ENCODE data around the gene EIF4A3. TPM values are rescaled to one million over a fixed set of nuclear protein-coding genes. Genes with fewer than 3 reads are reported as not detected.

The EIF4A3 gene
- total RNA-seq, 1 experiment from 2014 or later, result 155 TPM

GRCh38 chr17:80113033-80113484 lies 33.9 kb downstream of the EIF4A3 start:
- Histone ChIP-seq H3K27me3 (replicated peaks; ENCODE audit: insufficient read depth, low read depth, low read length, poor library complexity) (no peaks in the 10 kb centered on the region), H3K9me3 (ENCODE audit: low read depth, low read length, poor library complexity, severe bottlenecking) (no peaks in the 10 kb centered on the region), H3K4me3 (ENCODE audit: low read depth, low read length, poor library complexity, severe bottlenecking) (no peak overlapping the region), H3K36me3 (ENCODE audit: insufficient read depth, low read length, poor library complexity, severe bottlenecking) (no peaks in the 10 kb centered on the region), H3K27ac (ENCODE audit: low read depth, low read length, poor library complexity, severe bottlenecking) (no peak overlapping the region), H3K4me1 (ENCODE audit: insufficient read depth, low read length, poor library complexity, severe bottlenecking) (no peaks in the 10 kb centered on the region)
- TF ChIP-seq EZH2 (IDR thresholded peaks at IDR 0.05; ENCODE audit: borderline replicate concordance, low read depth, low read length, poor library complexity, severe bottlenecking) (no peak), CTCF (conservative IDR thresholded peaks at IDR 0.05; ENCODE audit: low read depth, low read length) (no peak)
- ChIA-PET CTCF (interaction anchor here (1.1 kb wide), 1 partner anchor 12 kb away, joined by 3 read pairs; the partner anchor contains the start of gene GAA), POLR2A (ENCODE audit: low non-redundant PET) (no interaction called here)
- no peak for DNase-seq (ENCODE audit: low spot score)
- BruUV-seq (replicated peaks), result no TSS peak
- intact Hi-C loops (cut with micrococcal nuclease; ENCODE audit: unreplicated experiment), result no loop called here

GRCh38 chr17:80112471-80113032 lies 34.4 kb downstream of the EIF4A3 start:
- ChIA-PET CTCF (interaction anchor here (1.1 kb wide), 1 partner anchor 11 kb away, joined by 3 read pairs; the partner anchor contains the start of gene GAA), POLR2A (ENCODE audit: low non-redundant PET) (no interaction called here)
- no peaks in the 10 kb centered on the region for H3K36me3 ChIP-seq (ENCODE audit: insufficient read depth, low read length, poor library complexity, severe bottlenecking)
- H3K9me3 ChIP-seq (ENCODE audit: low read depth, low read length, poor library complexity, severe bottlenecking), result no peaks in the 10 kb centered on the region
- BruUV-seq (replicated peaks), result no TSS peak
- H3K27me3 ChIP-seq (replicated peaks; ENCODE audit: insufficient read depth, low read depth, low read length, poor library complexity), result no peaks in the 10 kb centered on the region
- intact Hi-C loops (cut with micrococcal nuclease; ENCODE audit: unreplicated experiment), result no loop called here
- DNase-seq (ENCODE audit: low spot score), result no peak
- no peak overlapping the region for H3K4me3 ChIP-seq (ENCODE audit: low read depth, low read length, poor library complexity, severe bottlenecking)
- H3K4me1 ChIP-seq (ENCODE audit: insufficient read depth, low read length, poor library complexity, severe bottlenecking), result no peaks in the 10 kb centered on the region
- TF ChIP-seq EZH2 (IDR thresholded peaks at IDR 0.05; ENCODE audit: borderline replicate concordance, low read depth, low read length, poor library complexity, severe bottlenecking), result no peak
- TF ChIP-seq CTCF (conservative IDR thresholded peaks at IDR 0.05; ENCODE audit: low read depth, low read length), result no peak
- no peak overlapping the region for H3K27ac ChIP-seq (ENCODE audit: low read depth, low read length, poor library complexity, severe bottlenecking)

GRCh38 chr17:80111702-80112470 lies 35.0 kb downstream of the EIF4A3 start:
- BruUV-seq (replicated peaks), result no TSS peak
- H3K27ac ChIP-seq (ENCODE audit: low read depth, low read length, poor library complexity, severe bottlenecking), result no peak overlapping the region
- H3K4me3 ChIP-seq (ENCODE audit: low read depth, low read length, poor library complexity, severe bottlenecking), result no peak overlapping the region
- H3K4me1 ChIP-seq (ENCODE audit: insufficient read depth, low read length, poor library complexity, severe bottlenecking), result no peaks in the 10 kb centered on the region
- no peak for TF ChIP-seq EZH2 (IDR thresholded peaks at IDR 0.05; ENCODE audit: borderline replicate concordance, low read depth, low read length, poor library complexity, severe bottlenecking)
- TF ChIP-seq CTCF (conservative IDR thresholded peaks at IDR 0.05; ENCODE audit: low read depth, low read length), result no peak
- no peak for DNase-seq (ENCODE audit: low spot score)
- H3K27me3 ChIP-seq (replicated peaks; ENCODE audit: insufficient read depth, low read depth, low read length, poor library complexity), result no peaks in the 10 kb centered on the region
- intact Hi-C loops (cut with micrococcal nuclease; ENCODE audit: unreplicated experiment), result no loop called here
- H3K9me3 ChIP-seq (ENCODE audit: low read depth, low read length, poor library complexity, severe bottlenecking), result no peaks in the 10 kb centered on the region
- CTCF ChIA-PET, result interaction anchor here (1.1 kb wide), 1 partner anchor 10 kb away, joined by 3 read pairs; the partner anchor contains the start of gene GAA
- no peaks in the 10 kb centered on the region for H3K36me3 ChIP-seq (ENCODE audit: insufficient read depth, low read length, poor library complexity, severe bottlenecking)
- POLR2A ChIA-PET (ENCODE audit: low non-redundant PET), result no interaction called here
